ENCODE measurements around the gene PSMD12.
"Not testable (repeated sequence)": the region's sequence is repeated elsewhere in the genome, so short reads cannot be mapped to it uniquely, and the experiment has no call there.

PSMD12 gene

DNA sequence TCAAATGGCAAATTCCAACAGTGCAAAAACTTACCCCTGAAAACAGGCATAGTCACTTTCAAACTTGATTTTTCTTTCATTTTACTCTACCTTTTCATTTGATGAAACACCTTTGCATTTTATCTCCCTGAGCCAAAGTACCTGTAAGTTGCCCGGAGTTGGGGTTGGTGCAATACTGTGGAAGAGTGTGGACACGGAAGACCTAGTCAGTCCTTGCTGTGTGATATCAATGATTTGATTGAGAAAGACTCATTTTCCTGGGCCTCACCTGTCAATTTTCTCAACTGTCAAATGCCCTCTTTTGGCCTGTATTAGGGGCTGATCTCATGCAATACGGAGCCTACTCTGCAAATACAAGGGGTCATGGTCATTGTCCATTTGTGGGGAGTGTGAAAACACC, 33.3 kb upstream of the PSMD12 start:
- DNase-seq (no peak), ATAC-seq (replicated peaks) (no peak)
- H3K36me3 Mint-ChIP-seq, result peaks cover 0 to 6% of the 10 kb centered on the region in 2 donors
- no peaks in the 10 kb centered on the region for H3K27me3 Mint-ChIP-seq
- no peak overlapping the region for H3K4me3 Mint-ChIP-seq
- peaks cover 9 to 23% of the 10 kb centered on the region in 2 donors for H3K4me1 Mint-ChIP-seq
- H3K9me3 Mint-ChIP-seq, result no peaks in the 10 kb centered on the region
- H3K27ac Mint-ChIP-seq, result no peak overlapping the region

DNA sequence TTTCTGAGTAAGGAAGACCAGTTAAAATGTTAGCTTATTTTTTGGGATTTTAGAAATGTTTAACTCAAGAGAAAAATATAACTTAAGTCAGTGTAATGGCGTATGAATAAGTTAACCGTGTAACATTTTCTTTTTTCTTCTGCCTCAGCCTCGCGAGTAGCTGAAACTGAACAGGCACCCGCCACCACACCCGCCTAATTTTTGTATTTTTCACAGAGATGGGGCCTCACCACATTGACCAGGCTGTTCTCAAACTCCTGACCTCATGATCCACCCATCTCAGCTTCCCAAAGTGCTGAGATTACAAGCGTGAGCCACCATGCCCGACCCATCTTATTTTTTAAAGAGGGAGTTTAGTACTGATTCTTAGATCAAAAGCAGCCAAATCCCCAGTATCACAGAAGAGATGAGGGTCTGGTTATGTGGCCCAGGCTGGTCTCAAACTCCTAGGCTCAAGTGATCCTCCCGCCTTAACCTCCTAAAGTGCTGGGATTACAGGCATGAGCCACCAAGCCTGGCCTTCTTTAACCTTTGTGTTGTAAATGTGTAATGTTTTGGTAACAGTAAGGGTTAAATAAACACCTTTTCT, 27.5 kb upstream of the PSMD12 start:
- H3K36me3 Mint-ChIP-seq, result peaks cover 0 to 6% of the 10 kb centered on the region in 2 donors

DNA sequence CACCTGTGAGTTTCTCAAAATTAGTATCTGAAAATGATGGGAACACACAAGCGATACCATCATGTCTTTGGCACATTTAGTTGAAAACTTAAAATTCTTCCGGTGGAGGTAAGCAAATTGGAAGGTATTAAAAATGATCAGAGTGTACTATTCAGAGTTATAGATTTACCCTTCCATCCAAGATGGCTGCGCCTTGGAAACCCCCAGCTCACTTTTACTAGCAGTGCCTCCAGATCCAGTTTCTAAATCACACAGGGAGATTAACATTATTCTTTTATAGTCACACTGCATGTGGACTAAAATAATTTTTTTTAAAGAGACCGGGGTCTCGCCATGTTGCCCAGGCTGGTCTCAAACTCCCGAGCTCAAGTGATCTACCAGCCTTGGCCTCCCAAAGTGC, 25.7 kb upstream of the PSMD12 start:
- ATAC-seq (replicated peaks) (no peak), DNase-seq (no peak)
- Mint-ChIP-seq H3K4me3 (no peak overlapping the region), H3K36me3 (no peaks in the 10 kb centered on the region), H3K4me1 (peaks cover 10 to 13% of the 10 kb centered on the region in 2 donors), H3K27me3 (no peaks in the 10 kb centered on the region), H3K9me3 (no peaks in the 10 kb centered on the region), H3K27ac (no peak overlapping the region)

More for the DNA sequence above, 27.5 kb upstream of the PSMD12 start:
- no peak for ATAC-seq (replicated peaks)
- no peaks in the 10 kb centered on the region for H3K9me3 Mint-ChIP-seq
- no peak for DNase-seq
- H3K27ac Mint-ChIP-seq, result no peak overlapping the region
- H3K4me3 Mint-ChIP-seq, result no peak overlapping the region
- H3K27me3 Mint-ChIP-seq, result no peaks in the 10 kb centered on the region
- H3K4me1 Mint-ChIP-seq, result peaks cover 0 to 7% of the 10 kb centered on the region in 2 donors

DNA sequence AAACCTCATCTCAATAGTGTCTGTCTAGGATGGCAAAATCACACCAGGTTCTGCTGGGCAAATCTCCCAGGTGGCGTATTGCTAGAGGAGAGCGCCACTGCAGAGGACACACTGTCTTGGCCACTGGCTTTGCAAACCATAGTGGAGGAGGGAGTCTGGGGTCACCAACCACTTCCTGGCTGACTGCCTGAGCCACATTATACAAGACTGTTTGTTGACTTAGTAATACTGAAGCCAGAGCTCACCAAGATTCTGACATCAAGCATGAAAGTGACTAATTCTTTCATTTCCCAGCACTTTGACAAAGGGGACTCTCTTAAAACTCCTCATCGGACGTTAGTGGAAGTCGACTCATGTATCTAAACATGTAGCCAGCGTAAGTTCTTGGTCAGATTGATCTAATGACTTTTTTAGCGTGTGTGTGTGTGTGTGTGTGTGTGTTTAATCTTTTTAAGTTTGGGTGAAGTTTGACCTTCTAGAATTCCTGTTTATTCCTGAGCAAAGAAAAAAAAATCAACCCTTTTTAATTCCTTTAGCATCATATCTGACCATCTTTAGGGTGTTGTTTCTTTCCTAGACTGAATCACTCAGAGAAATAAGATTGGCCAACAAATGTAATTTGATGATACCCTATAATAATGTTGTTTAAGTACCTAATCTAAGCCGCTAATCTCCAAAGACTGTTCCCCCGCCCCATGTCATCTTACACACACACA, 24.4 kb upstream of the PSMD12 start:
- no peak overlapping the region for H3K4me3 Mint-ChIP-seq
- no peaks in the 10 kb centered on the region for H3K36me3 Mint-ChIP-seq
- no peaks in the 10 kb centered on the region for H3K27me3 Mint-ChIP-seq
- peaks cover 10 to 16% of the 10 kb centered on the region in 2 donors for H3K4me1 Mint-ChIP-seq
- H3K9me3 Mint-ChIP-seq, result no peaks in the 10 kb centered on the region
- DNase-seq (peak; percentile 28), ATAC-seq (replicated peaks) (peak; percentile 91 to 96)
- peak overlapping the region; percentile 47 for H3K27ac Mint-ChIP-seq

DNA sequence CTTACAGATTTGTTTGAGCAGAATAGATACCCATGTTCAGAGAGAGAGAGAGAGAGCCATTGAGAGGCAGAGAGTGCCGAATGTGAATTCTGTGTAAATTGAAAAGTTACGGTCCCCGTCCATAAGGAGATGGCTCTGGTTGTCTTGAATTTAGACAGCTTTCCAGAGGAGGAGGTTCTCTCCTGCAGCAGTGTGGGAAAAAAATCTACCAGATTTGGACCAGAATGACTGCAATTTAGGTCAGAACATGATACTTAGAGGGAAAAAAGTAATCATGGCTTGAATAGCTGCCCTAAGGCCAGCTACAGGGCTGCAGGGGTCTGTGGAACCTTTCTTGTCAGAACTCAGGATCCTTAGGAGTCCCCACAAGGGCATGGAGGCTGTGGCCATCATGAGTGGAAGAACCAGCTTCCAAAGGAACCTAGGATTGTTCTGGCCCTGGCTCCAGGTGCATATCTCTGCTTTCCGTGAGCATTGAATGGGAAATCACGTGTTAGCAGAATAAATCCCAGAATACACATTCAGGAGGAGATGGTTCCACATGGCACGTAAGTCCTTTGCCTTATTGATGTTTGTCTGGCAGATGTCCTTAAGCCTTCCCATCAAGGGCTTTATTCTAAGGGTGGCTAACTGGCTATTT, 23.7 kb upstream of the PSMD12 start:
- Mint-ChIP-seq H3K4me1 (peaks cover 10 to 16% of the 10 kb centered on the region in 2 donors), H3K27ac (no peak overlapping the region), H3K36me3 (peaks cover 0 to 3% of the 10 kb centered on the region in 2 donors), H3K9me3 (no peaks in the 10 kb centered on the region), H3K4me3 (no peak overlapping the region), H3K27me3 (no peaks in the 10 kb centered on the region)
- ATAC-seq (replicated peaks), result no peak
- no peak for DNase-seq

DNA sequence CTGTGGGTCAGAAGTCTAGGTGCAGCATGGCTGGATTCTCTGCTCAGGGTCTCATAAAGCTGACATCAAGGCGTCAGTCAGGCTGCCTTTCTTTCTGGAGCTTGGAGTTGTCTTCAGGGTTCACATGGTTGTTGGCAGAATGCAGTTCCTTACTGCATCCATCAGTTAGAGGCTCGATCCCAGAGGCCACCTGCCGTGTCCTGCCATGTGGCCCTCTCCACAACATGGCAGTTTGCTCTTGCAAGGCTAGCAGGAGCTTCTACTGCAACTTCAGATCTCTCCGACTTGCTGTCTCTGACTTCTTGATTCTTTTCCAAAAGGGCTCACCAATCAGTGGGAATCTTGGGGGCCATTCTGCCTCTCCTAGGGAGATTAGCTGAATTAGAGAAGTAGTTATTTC, 22.6 kb upstream of the PSMD12 start:
- peaks cover 10 to 16% of the 10 kb centered on the region in 2 donors for H3K4me1 Mint-ChIP-seq
- no peaks in the 10 kb centered on the region for H3K27me3 Mint-ChIP-seq
- H3K4me3 Mint-ChIP-seq, result no peak overlapping the region
- H3K27ac Mint-ChIP-seq, result no peak overlapping the region
- ATAC-seq (replicated peaks) (no peak), DNase-seq (no peak)
- no peaks in the 10 kb centered on the region for H3K9me3 Mint-ChIP-seq
- peaks cover 0 to 3% of the 10 kb centered on the region in 2 donors for H3K36me3 Mint-ChIP-seq

DNA sequence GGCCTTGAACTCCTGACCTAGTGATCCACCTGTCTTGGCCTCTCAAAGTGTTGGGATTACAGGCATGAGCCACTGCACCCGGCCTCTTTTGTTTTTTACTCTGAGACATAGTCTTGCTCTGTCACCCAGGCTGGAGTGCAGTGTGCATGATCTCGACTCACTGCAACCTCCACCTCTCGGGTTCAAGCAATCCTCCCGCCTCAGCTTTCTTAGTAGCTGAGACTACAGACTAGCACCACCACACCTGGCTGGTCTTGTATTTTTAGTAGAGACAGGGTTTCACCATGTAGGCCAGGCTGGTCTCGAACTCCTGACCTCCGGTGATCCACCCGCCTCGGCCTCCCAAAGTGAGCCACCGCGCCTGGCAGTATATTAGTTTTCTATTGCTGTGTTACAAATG, 22.2 kb upstream of the PSMD12 start:
- peaks cover 10 to 16% of the 10 kb centered on the region in 2 donors for H3K4me1 Mint-ChIP-seq
- H3K27me3 Mint-ChIP-seq, result not testable (repeated sequence)

DNA sequence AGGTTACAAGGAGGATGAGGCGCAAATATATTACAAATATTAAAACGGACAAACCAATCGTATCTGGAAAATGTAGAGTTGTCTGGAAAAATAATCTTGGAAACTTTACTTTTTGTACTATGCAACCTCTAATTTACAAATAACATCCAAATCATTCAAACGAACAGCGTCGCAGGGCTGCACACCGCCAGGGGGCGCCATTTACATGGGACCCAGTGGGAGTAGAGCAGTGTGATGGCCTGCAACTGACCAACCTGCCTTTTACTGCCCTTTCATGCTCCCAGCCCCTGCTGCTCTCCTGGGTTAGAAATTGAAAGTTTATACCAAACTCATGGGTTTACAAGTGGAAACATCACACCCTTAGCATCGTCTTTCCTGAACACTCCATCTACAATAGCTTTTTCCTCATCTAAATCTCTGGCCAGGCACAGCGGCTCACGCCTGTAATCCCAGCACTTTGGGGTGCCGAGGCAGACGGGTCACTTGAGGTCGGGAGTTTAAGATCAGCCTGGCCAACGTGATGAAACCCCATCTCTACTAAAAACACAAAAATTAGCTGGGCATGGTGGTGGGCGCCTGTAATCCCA, 20.7 kb upstream of the PSMD12 start:
- Mint-ChIP-seq H3K27me3 (no peaks in the 10 kb centered on the region), H3K27ac (no peak overlapping the region), H3K9me3 (no peaks in the 10 kb centered on the region), H3K36me3 (peaks cover 0 to 3% of the 10 kb centered on the region in 2 donors), H3K4me1 (peaks cover 10 to 16% of the 10 kb centered on the region in 2 donors), H3K4me3 (no peak overlapping the region)
- ATAC-seq (replicated peaks), result peak; percentile 34 to 62
- peak; percentile 27 for DNase-seq

More for the DNA sequence above, 22.2 kb upstream of the PSMD12 start:
- ATAC-seq (replicated peaks); H3K36me3 Mint-ChIP-seq; H3K27ac Mint-ChIP-seq; H3K9me3 Mint-ChIP-seq; DNase-seq; H3K4me3 Mint-ChIP-seq: not testable (repeated sequence)

DNA sequence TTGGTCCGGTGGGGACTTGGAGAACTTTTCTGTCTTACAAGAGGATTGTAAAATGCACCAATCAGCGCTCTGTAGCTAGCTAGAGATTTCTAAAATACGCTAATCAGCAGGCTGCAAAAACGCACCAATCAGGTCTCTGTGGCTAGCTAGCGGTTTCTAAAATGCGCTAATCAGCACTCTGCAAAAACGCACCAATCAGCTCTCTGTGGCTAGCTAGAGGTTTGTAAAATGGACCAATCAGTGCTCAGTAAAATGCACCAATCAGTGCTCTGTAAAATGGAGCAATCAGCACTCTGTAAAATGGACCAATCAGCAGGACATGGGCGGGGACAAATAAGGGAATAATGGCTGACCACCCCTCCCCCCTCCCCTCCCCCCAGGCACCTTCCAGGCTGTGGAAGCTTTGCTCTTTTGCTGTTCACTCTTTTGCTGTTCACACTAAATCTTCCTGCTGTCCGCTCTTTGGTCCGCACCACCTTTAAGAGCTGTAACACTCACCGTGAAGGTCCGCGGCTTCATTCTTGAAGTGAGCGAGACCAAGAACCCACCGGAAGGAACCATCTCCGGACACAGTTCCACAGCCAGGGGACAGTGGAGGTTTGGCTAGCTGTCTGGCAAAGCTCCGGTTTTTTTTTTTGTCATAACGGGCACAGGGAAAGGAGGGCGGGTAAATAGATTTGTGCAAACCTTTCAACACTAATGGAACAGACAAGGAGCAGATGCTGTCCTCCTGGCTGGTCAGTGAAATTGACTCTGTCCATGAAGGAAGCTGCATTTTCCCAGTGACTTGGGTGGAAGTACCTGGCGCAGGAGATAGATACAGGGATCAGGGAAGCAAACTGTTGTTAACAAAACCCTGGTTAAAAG, 19.0 kb upstream of the PSMD12 start:
- H3K9me3 Mint-ChIP-seq, result no peaks in the 10 kb centered on the region
- H3K4me3 Mint-ChIP-seq, result no peak overlapping the region
- no peak for ATAC-seq (replicated peaks)
- peaks cover 3 to 16% of the 10 kb centered on the region in 2 donors for H3K4me1 Mint-ChIP-seq
- H3K36me3 Mint-ChIP-seq, result peaks cover 0 to 3% of the 10 kb centered on the region in 2 donors
- no peak for DNase-seq
- H3K27me3 Mint-ChIP-seq, result no peaks in the 10 kb centered on the region
- H3K27ac Mint-ChIP-seq, result no peak overlapping the region

DNA sequence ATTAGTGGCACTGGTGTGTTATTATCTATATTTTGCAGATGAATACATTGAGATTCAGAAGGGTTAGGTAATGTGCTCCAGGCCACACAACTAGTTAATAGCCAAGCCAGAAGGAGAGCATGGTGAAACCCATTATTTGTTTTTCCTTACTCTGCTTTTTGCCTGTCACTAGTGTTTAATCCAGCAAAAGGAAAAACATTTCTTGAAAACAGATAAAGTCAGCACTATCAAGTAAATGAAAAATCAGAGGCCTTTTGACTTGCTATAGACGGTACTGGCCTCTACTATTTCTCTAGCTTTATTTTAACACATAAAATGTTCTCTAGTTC, 15.5 kb upstream of the PSMD12 start:
- H3K36me3 Mint-ChIP-seq, result peaks cover 6 to 7% of the 10 kb centered on the region in 2 donors
- H3K9me3 Mint-ChIP-seq, result no peaks in the 10 kb centered on the region
- no peak overlapping the region for H3K4me3 Mint-ChIP-seq
- DNase-seq (no peak), ATAC-seq (replicated peaks) (no peak)
- no peaks in the 10 kb centered on the region for H3K27me3 Mint-ChIP-seq
- H3K4me1 Mint-ChIP-seq, result peaks cover 8 to 12% of the 10 kb centered on the region in 2 donors
- H3K27ac Mint-ChIP-seq, result no peak overlapping the region

DNA sequence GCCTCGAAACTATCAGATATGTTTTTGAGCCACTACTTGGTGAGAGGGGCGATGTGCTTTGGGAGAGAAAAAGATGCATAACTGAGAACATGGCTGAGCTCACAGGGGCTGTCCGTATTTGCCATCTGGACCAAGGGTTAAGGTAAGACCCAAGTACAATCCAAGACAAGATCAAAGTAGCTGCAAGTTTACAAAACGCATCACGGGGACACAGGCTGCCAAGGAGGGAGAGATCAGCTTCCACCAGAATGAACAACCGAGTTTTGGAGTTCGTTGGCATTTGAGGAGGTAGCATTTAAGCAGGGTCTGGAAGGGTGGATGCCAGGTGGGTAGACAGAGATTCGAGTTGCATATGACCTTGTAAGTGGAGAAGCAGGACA, 12.9 kb upstream of the PSMD12 start:
- ATAC-seq (replicated peaks), result no peak
- peak overlapping the region; percentile 92 to 95 for H3K4me3 Mint-ChIP-seq
- no peaks in the 10 kb centered on the region for H3K27me3 Mint-ChIP-seq
- peak overlapping the region; percentile 81 for H3K27ac Mint-ChIP-seq
- H3K9me3 Mint-ChIP-seq, result no peaks in the 10 kb centered on the region
- peaks cover 3 to 7% of the 10 kb centered on the region in 2 donors for H3K36me3 Mint-ChIP-seq
- DNase-seq, result no peak
- peaks cover 21 to 23% of the 10 kb centered on the region in 2 donors for H3K4me1 Mint-ChIP-seq

DNA sequence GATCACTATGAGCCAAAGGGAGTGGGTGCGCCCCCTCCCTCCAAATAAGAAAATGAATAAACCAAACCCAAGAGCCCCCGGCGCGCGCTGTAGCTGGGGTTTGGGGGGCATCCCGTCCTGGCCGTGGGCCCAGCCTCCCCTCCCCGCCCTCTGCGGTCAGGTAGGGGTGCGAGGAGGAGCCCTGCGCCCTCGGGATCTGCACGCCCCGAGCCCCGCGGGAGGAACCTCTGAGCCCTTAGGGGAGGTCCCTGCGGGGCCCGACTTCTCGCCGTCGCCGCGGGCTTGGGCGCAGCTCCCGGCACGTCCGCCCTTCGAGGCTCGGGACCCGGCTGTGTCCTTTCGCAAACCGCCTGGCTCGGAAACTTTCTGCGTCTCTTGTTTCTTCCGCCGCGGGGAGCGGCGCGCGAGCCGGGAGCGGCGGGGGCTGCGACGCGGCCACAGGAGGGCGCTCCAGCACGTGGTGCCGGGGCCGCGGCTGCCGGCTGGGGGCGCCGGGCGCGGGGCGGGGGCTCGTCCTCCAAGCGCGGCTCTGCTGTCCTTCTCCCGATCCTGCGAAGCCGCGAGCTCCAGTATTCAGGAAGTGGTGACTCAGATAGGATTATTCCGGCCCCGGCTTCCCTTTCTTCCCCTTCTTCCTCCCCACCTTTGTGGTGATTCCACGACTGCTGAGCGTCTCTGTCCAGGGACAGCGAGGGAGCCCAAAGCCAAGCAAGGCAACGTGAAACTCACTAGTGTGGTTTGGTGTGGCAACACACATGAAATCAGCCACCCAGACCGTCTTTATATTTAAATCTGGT, 12.3 kb upstream of the PSMD12 start:
- peak overlapping the region; percentile 81 for H3K27ac Mint-ChIP-seq
- H3K4me1 Mint-ChIP-seq, result peaks cover 21 to 25% of the 10 kb centered on the region in 2 donors
- DNase-seq (peak; percentile 63), ATAC-seq (replicated peaks) (peak; percentile 42 to 43)
- H3K4me3 Mint-ChIP-seq, result peak overlapping the region; percentile 92 to 95
- no peaks in the 10 kb centered on the region for H3K9me3 Mint-ChIP-seq
- H3K36me3 Mint-ChIP-seq, result peaks cover 3 to 7% of the 10 kb centered on the region in 2 donors
- H3K27me3 Mint-ChIP-seq, result no peaks in the 10 kb centered on the region
